Breast epithelium (tissue), 4 donors: Measurements from ENCODE around the gene PKHD1. TPM values are rescaled to one million over a fixed set of nuclear protein-coding genes. Genes with fewer than 3 reads are reported as not detected.

Experiments used
- DNase-seq, 2 donors: peaks; one replicate each; pipeline ENCODE4 v3.0.0-alpha.2; 2019; ENCODE audit warnings: low spot score in 2 of 2
- H3K27ac ChIP-seq, 2 donors: fragments of 200-600 bp; sonication (generic) in 1 of 2; one replicate each; pipeline ENCODE4 v1.5.1; 2016 to 2019; ENCODE audit warnings: mild to moderate bottlenecking in 1 of 2
- H3K27me3 ChIP-seq, 2 donors: fragments of 200-600 bp; sonication (generic) in 1 of 2; one replicate each; pipeline versions ENCODE4 v1.5.1 to v1.6.0; 2017 to 2019; ENCODE audit warnings: control low read depth in 1 of 2, mild to moderate bottlenecking in 1 of 2
- H3K36me3 ChIP-seq: fragments of 200-600 bp; one replicate; pipeline ENCODE4 v1.5.1; 2019
- H3K4me1 ChIP-seq, 2 donors: fragments of 200-600 bp; sonication (generic); one replicate each; pipeline ENCODE4 v1.5.1; 2016 to 2019; ENCODE audit warnings: control low read depth in 1 of 2
- H3K4me3 ChIP-seq, 3 donors: fragments of 200-600 bp; sonication (generic); 1 replicate in 2 of 3; 2 replicates in 1 of 3; pipeline ENCODE4 v1.5.1; 2016 to 2019; ENCODE audit warnings: mild to moderate bottlenecking in 3 of 3, moderate library complexity in 2 of 3
- H3K9me3 ChIP-seq, 2 donors: fragments of 200-600 bp; sonication (generic) in 1 of 2; one replicate each; pipeline ENCODE4 v1.5.1; 2016 to 2019; ENCODE audit warnings: control low read depth in 1 of 2
- CTCF ChIP-seq, 3 donors: fragments of 450-650 bp; IDR thresholded peaks; one replicate each; pipeline ENCODE4 v1.5.1; 2016 to 2017; ENCODE audit warnings: antibody characterized with exemption in 3 of 3, mild to moderate bottlenecking in 3 of 3, moderate library complexity in 3 of 3
- POLR2A ChIP-seq: fragments of 450-650 bp; IDR thresholded peaks from one replicate; pipeline ENCODE4 v1.6.1; 2016; ENCODE audit warnings: antibody characterized with exemption, mild to moderate bottlenecking, moderate library complexity
- POLR2AphosphoS5 ChIP-seq, 3 donors: sonication (generic); formaldehyde crosslinking; IDR thresholded peaks; one replicate each; pipeline ENCODE4 v1.6.1; 2017; ENCODE audit warnings: antibody characterized with exemption in 3 of 3
- intact Hi-C: fragments of 100-400 bp; cut with DNase I; formaldehyde crosslinking; loops from one replicate; pipeline ENCODE4 v1.15.1; 2023; ENCODE audit warnings: low total_unique reads
- total RNA-seq, 3 donors: library from RNA; depleted of rRNA; stranded (reverse); fragments of >200 nt; gene quantifications; one replicate each; pipeline ENCODE4 v1.1.0, GENCODE V29; 2016

The PKHD1 gene
- total RNA-seq, 3 donors from 2014 or later = 0.44 to 1.1 (median 0.66) TPM

DNA sequence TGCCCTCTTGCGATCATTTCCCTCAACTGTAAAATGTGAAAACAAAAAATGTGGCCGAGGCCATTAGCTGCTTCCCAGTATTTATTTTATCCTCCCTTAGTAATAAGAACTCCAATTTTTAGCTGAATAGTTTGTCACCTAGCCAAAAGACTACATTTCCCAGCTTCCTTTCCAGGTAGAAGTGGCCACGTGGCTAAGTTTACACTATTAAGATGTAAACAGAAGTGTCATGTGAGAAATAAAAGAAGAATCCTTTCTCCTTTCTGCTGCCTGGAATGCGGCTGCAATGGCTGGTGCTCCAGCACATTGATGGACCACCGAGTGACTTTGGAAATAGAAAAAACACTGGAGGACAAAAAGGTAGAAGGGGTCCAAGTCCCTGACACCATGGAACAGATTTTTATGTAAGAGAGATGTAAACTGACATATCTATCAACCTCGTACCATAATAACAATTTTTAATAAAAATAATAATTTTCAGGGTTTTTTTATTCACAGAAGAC, 268.8 kb downstream of the PKHD1 start:
- H3K4me3 ChIP-seq = no peak overlapping the region
- H3K4me1 ChIP-seq = no peaks in the 10 kb centered on the region
- DNase-seq = no peak
- no peak overlapping the region for H3K27ac ChIP-seq
- TF ChIP-seq POLR2AphosphoS5 (IDR thresholded peaks at IDR 0.05) (no peak), POLR2A (no peak), CTCF (IDR thresholded peaks at IDR 0.05) (no peak)
- no peaks in the 10 kb centered on the region for H3K36me3 ChIP-seq
- no peaks in the 10 kb centered on the region for H3K9me3 ChIP-seq
- intact Hi-C loops = no loop called here
- no peaks in the 10 kb centered on the region for H3K27me3 ChIP-seq

- H3K4me3 ChIP-seq = no peak overlapping the region
- H3K36me3 ChIP-seq = no peaks in the 10 kb centered on the region
- H3K27ac ChIP-seq = no peak overlapping the region
- TF ChIP-seq POLR2A (no peak), POLR2AphosphoS5 (IDR thresholded peaks at IDR 0.05) (no peak), CTCF (IDR thresholded peaks at IDR 0.05) (no peak)
- DNase-seq = no peak
- intact Hi-C loops = no loop called here
- no peaks in the 10 kb centered on the region for H3K9me3 ChIP-seq
- H3K4me1 ChIP-seq = no peaks in the 10 kb centered on the region
- H3K27me3 ChIP-seq = no peaks in the 10 kb centered on the region
Measured at GRCh38 chr6:51817832-51818231, 269.6 kb downstream of the PKHD1 start.

DNA sequence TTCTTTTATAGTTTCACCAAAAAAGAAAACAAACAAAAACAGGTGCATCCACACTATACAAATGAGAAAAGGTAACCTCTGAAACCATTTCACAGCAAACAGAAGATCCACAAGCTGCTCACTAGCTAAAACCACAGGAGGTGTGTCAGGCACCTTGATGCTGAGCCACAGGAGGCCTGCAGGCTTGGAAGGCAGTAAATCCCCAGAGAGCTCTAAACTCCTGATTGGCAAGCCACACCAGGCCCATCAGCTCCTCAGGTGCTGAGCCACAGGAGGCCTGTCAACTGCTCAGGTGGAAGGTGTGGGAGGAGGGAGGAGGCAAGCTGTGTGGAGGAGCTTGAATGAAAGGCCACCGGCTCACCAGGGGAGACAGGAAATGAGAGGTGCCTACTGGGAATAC, 273.0 kb downstream of the PKHD1 start:
- TF ChIP-seq CTCF (IDR thresholded peaks at IDR 0.05) (no peak), POLR2A (no peak), POLR2AphosphoS5 (IDR thresholded peaks at IDR 0.05) (no peak)

GRCh38 chr6:51813904-51814303, 273.5 kb downstream of the PKHD1 start:
- no peak for DNase-seq
- Histone ChIP-seq H3K36me3 (no peaks in the 10 kb centered on the region), H3K4me3 (no peak overlapping the region), H3K27ac (no peak overlapping the region), H3K9me3 (peaks cover 0 to 3% of the 10 kb centered on the region in 2 donors), H3K27me3 (no peaks in the 10 kb centered on the region), H3K4me1 (no peaks in the 10 kb centered on the region)
- no peak for TF ChIP-seq POLR2AphosphoS5 (IDR thresholded peaks at IDR 0.05)
- TF ChIP-seq POLR2A = no peak
- TF ChIP-seq CTCF (IDR thresholded peaks at IDR 0.05) = no peak
- intact Hi-C loops = no loop called here

More for the DNA sequence above, 273.0 kb downstream of the PKHD1 start:
- Histone ChIP-seq H3K27me3 (no peaks in the 10 kb centered on the region), H3K27ac (no peak overlapping the region), H3K4me3 (no peak overlapping the region), H3K36me3 (no peaks in the 10 kb centered on the region), H3K4me1 (no peaks in the 10 kb centered on the region), H3K9me3 (peaks cover 0 to 3% of the 10 kb centered on the region in 2 donors)
- intact Hi-C loops = no loop called here
- no peak for DNase-seq

DNA sequence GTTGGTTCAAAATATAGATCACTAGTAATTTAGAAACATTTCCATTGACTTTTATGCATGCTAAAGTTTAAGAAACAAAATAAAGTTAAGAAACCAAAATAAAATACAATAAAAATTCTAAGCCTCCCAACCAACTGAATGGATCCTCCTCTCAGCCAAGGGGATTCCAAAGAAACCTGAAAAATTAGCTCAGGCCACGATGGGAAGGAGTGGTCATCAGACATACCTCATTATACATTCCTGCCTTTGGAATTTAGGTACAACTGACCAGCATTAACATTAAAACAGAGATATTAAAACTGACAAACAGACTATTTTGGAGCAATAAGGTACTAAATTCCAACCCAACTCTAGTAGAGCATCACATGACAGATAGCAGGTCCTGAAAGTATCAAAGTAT, 275.2 kb downstream of the PKHD1 start:
- intact Hi-C loops = no loop called here
- H3K27ac ChIP-seq = no peak overlapping the region
- no peaks in the 10 kb centered on the region for H3K36me3 ChIP-seq
- peaks cover 0 to 3% of the 10 kb centered on the region in 2 donors for H3K9me3 ChIP-seq
- no peaks in the 10 kb centered on the region for H3K4me1 ChIP-seq
- H3K4me3 ChIP-seq = no peak overlapping the region
- H3K27me3 ChIP-seq = no peaks in the 10 kb centered on the region
- TF ChIP-seq POLR2AphosphoS5 (IDR thresholded peaks at IDR 0.05) (no peak), CTCF (IDR thresholded peaks at IDR 0.05) (no peak), POLR2A (no peak)
- no peak for DNase-seq
